ENCODE results near the gene POPDC3.

Gene POPDC3

GRCh38 chr6:105211831-105212230 is 32.0 kb upstream of the POPDC3 start:
- no peak for TF ChIP-seq TRIM28 (IDR thresholded peaks at IDR 0.05; ENCODE audit: borderline replicate concordance, low read length)
- peak; percentile 28; the same call in 1 of the 2 replicates for TF ChIP-seq PRDM1 (tag by site-specific recombination; IDR thresholded peaks at IDR 0.05)
- H3K4me3 ChIP-seq (ENCODE audit: low read depth, low read length), result no peak overlapping the region
- H3K9me3 ChIP-seq (ENCODE audit: control insufficient read depth, insufficient read depth, low read depth, low read length), result no peaks in the 10 kb centered on the region
- peaks cover 31% of the 10 kb centered on the region for H3K4me1 ChIP-seq (ENCODE audit: control insufficient read depth, insufficient read depth, low read length)
- ChIA-PET POLR2A (no interaction called here), CTCF (interaction anchor here (0.7 kb wide), 1 partner anchor 271 kb away, joined by 6 read pairs; no protein-coding TSS in a partner anchor)
- no peak overlapping the region for H3K27ac ChIP-seq (ENCODE audit: extremely low read depth, low read depth, low read length)
- H3K36me3 ChIP-seq (ENCODE audit: control insufficient read depth in 2 of 2, insufficient read depth in 1 of 2, low read length in 2 of 2), result no peaks in the 10 kb centered on the region

GRCh38 chr6:105210932-105211531 is 31.2 kb upstream of the POPDC3 start:
- CTCF ChIA-PET, result interaction anchor here (0.7 to 1.8 kb wide), 3 partner anchors 16 to 270 kb away, joined by 4 to 6 read pairs (median 5); no protein-coding TSS in a partner anchor
- Histone ChIP-seq H3K4me1 (ENCODE audit: control insufficient read depth, insufficient read depth, low read length) (peaks cover 31% of the 10 kb centered on the region), H3K36me3 (ENCODE audit: control insufficient read depth in 2 of 2, insufficient read depth in 1 of 2, low read length in 2 of 2) (no peaks in the 10 kb centered on the region), H3K4me3 (ENCODE audit: low read depth, low read length) (no peak overlapping the region), H3K9me3 (ENCODE audit: control insufficient read depth, insufficient read depth, low read depth, low read length) (no peaks in the 10 kb centered on the region), H3K27ac (ENCODE audit: extremely low read depth, low read depth, low read length) (no peak overlapping the region)
- POLR2A ChIA-PET, result interaction anchor here (0.7 kb wide), 1 partner anchor 1494 kb away, joined by 4 read pairs; no protein-coding TSS in a partner anchor
- 0 out of 2 replicates have a peak, but pooled peaks have one; percentile 10 for TF ChIP-seq ZNF335 (tag by site-specific recombination; conservative IDR thresholded peaks at IDR 0.05)
- TF ChIP-seq ZSCAN30 (tag by site-specific recombination; IDR thresholded peaks at IDR 0.05), result 0 out of 2 replicates have a peak, but pooled peaks have one; percentile 24
- peak; percentile 21; the same call in 1 of the 2 replicates for TF ChIP-seq ZNF18 (tag by site-specific recombination; IDR thresholded peaks at IDR 0.05)
- no peak for TF ChIP-seq REST (tag by site-specific recombination; IDR thresholded peaks at IDR 0.05)
- TF ChIP-seq KLF10 (tag by site-specific recombination; IDR thresholded peaks at IDR 0.05), result peak; percentile 17; the same call in 1 of the 2 replicates
- TF ChIP-seq ZNF654 (tag by site-specific recombination; IDR thresholded peaks at IDR 0.05; ENCODE audit: low read depth), result no peak
- TF ChIP-seq GLIS1 (tag by site-specific recombination; IDR thresholded peaks at IDR 0.05), result no peak
- no peak for TF ChIP-seq ZNF580 (tag by site-specific recombination; IDR thresholded peaks at IDR 0.05)
- TF ChIP-seq OSR2 (tag by site-specific recombination; IDR thresholded peaks at IDR 0.05), result peak; percentile 56; the same call in 1 of the 2 replicates
- peak; percentile 50; the same call in 1 of the 2 replicates for TF ChIP-seq ZBTB44 (tag by site-specific recombination; IDR thresholded peaks at IDR 0.05)
- TF ChIP-seq KLF8 (tag by site-specific recombination; IDR thresholded peaks at IDR 0.05), result peak; percentile 47; the same call in 1 of the 2 replicates
- peak; percentile 67 for TF ChIP-seq WT1 (tag by site-specific recombination; IDR thresholded peaks at IDR 0.05)
- TF ChIP-seq ZNF701 (tag by site-specific recombination; IDR thresholded peaks at IDR 0.05), result no peak
- no peak for TF ChIP-seq ZBTB17 (tag by site-specific recombination; IDR thresholded peaks at IDR 0.05)
- peak; percentile 45; the same call in 1 of the 2 replicates for TF ChIP-seq SP7 (tag by site-specific recombination; IDR thresholded peaks at IDR 0.05)
- no peak for TF ChIP-seq ZNF837 (tag by site-specific recombination; IDR thresholded peaks at IDR 0.05)
- TF ChIP-seq ZBTB49 (tag by site-specific recombination; IDR thresholded peaks at IDR 0.05; ENCODE audit: low read depth), result no peak
- TF ChIP-seq PRDM6 (tag by site-specific recombination; IDR thresholded peaks at IDR 0.05), result peak; percentile 81
- TF ChIP-seq ZNF138 (tag by site-specific recombination; IDR thresholded peaks at IDR 0.05; ENCODE audit: borderline replicate concordance), result no peak
- TF ChIP-seq ZNF394 (tag by site-specific recombination; IDR thresholded peaks at IDR 0.05; ENCODE audit: borderline replicate concordance), result no peak
- TF ChIP-seq ZFP3 (tag by site-specific recombination; IDR thresholded peaks at IDR 0.05; ENCODE audit: low read depth), result no peak
